ENCODE results near the gene MCF2L.

Gene MCF2L

GRCh38 chr13:113031465-113031864 lies 62.5 kb downstream of the MCF2L start:
- DNase-seq (ENCODE audit: low read depth, low spot score) = no peak

- DNase-seq (ENCODE audit: low read depth, low spot score) = no peak
Measured at GRCh38 chr13:113032291-113032690, 63.3 kb downstream of the MCF2L start.

- DNase-seq (ENCODE audit: low read depth, low spot score) = no peak
Measured at GRCh38 chr13:113033054-113033850, 64.2 kb downstream of the MCF2L start.

GRCh38 chr13:113034451-113035212 lies 65.6 kb downstream of the MCF2L start:
- peak; percentile 31 for DNase-seq (ENCODE audit: low read depth, low spot score)

- DNase-seq (ENCODE audit: low read depth, low spot score) = no peak
Measured at GRCh38 chr13:113035213-113035800, 66.3 kb downstream of the MCF2L start.

GRCh38 chr13:113036401-113036800 lies 67.4 kb downstream of the MCF2L start:
- DNase-seq (ENCODE audit: low read depth, low spot score) = no peak

GRCh38 chr13:113040031-113040430 lies 71.0 kb downstream of the MCF2L start:
- no peak for DNase-seq (ENCODE audit: low read depth, low spot score)

GRCh38 chr13:113040597-113041292 lies 71.7 kb downstream of the MCF2L start:
- no peak for DNase-seq (ENCODE audit: low read depth, low spot score)

- no peak for DNase-seq (ENCODE audit: low read depth, low spot score)
Measured at GRCh38 chr13:113041293-113041690, 72.3 kb downstream of the MCF2L start.

- DNase-seq (ENCODE audit: low read depth, low spot score) = no peak
Measured at GRCh38 chr13:113041896-113042295, 72.9 kb downstream of the MCF2L start.

- no peak for DNase-seq (ENCODE audit: low read depth, low spot score)
Measured at GRCh38 chr13:113042456-113042855, 73.4 kb downstream of the MCF2L start.

- DNase-seq (ENCODE audit: low read depth, low spot score) = no peak
Measured at GRCh38 chr13:113043001-113043630, 74.1 kb downstream of the MCF2L start.

GRCh38 chr13:113043931-113044330 lies 74.9 kb downstream of the MCF2L start:
- no peak for DNase-seq (ENCODE audit: low read depth, low spot score)

- no peak for DNase-seq (ENCODE audit: low read depth, low spot score)
Measured at GRCh38 chr13:113044391-113045114, 75.5 kb downstream of the MCF2L start.

- no peak for DNase-seq (ENCODE audit: low read depth, low spot score)
Measured at GRCh38 chr13:113045251-113046127, 76.5 kb downstream of the MCF2L start.

GRCh38 chr13:113046128-113046882 lies 77.3 kb downstream of the MCF2L start:
- no peak for DNase-seq (ENCODE audit: low read depth, low spot score)

- DNase-seq (ENCODE audit: low read depth, low spot score) = no peak
Measured at GRCh38 chr13:113046883-113047244, 77.8 kb downstream of the MCF2L start.

GRCh38 chr13:113047587-113047986 lies 78.6 kb downstream of the MCF2L start:
- DNase-seq (ENCODE audit: low read depth, low spot score) = no peak

- no peak for DNase-seq (ENCODE audit: low read depth, low spot score)
Measured at GRCh38 chr13:113048766-113049165, 79.8 kb downstream of the MCF2L start.
